ENCODE data around the gene C14orf39. TPM values are rescaled to one million over a fixed set of nuclear protein-coding genes. Genes with fewer than 3 reads are reported as not detected.
A peak's percentile ranks its signal among the peaks of the same experiment; 100 is the strongest.

Gene C14orf39
- not detected for total RNA-seq
- long read RNA-seq: 0 reads

- no peak for DNase-seq (ENCODE audit: missing footprints)
- ATAC-seq: no peak
- intact Hi-C loops (cut with DNase I): no loop called here
Observed at GRCh38 chr14:60485598-60486251, at the start of gene C14orf39. C14orf39 (minus strand) TSS chr14:60486063; CDS start chr14:60485078, 985 bp downstream.

- ATAC-seq (no peak), DNase-seq (ENCODE audit: missing footprints) (no peak)
- intact Hi-C loops (cut with DNase I): no loop called here
Observed at GRCh38 chr14:60532442-60532841, 46.6 kb upstream of the C14orf39 start.

GRCh38 chr14:60515511-60516289 lies 29.8 kb upstream of the C14orf39 start:
- intact Hi-C loops (cut with DNase I): no loop called here
- ATAC-seq: no peak
- no peak for DNase-seq (ENCODE audit: missing footprints)

- intact Hi-C loops (cut with DNase I): no loop called here
- ATAC-seq (no peak), DNase-seq (ENCODE audit: missing footprints) (peak; percentile 74)
Observed at GRCh38 chr14:60514741-60515491, 29.1 kb upstream of the C14orf39 start.

GRCh38 chr14:60514378-60514740 lies 28.5 kb upstream of the C14orf39 start:
- ATAC-seq (no peak), DNase-seq (ENCODE audit: missing footprints) (no peak)
- intact Hi-C loops (cut with DNase I): no loop called here

GRCh38 chr14:60512973-60513571 lies 27.2 kb upstream of the C14orf39 start:
- intact Hi-C loops (cut with DNase I): no loop called here
- no peak for ATAC-seq

GRCh38 chr14:60512126-60512525 lies 26.3 kb upstream of the C14orf39 start:
- ATAC-seq: no peak
- DNase-seq (ENCODE audit: missing footprints): no peak
- intact Hi-C loops (cut with DNase I): no loop called here

More at GRCh38 chr14:60512973-60513571, 27.2 kb upstream of the C14orf39 start:
- DNase-seq (ENCODE audit: missing footprints): no peak

- DNase-seq (ENCODE audit: missing footprints) (no peak), ATAC-seq (no peak)
- intact Hi-C loops (cut with DNase I): no loop called here
Observed at GRCh38 chr14:60510951-60511599, 25.2 kb upstream of the C14orf39 start.

- ATAC-seq (no peak), DNase-seq (ENCODE audit: missing footprints) (no peak)
Observed at GRCh38 chr14:60510254-60510950, 24.5 kb upstream of the C14orf39 start.

GRCh38 chr14:60509438-60510253 lies 23.8 kb upstream of the C14orf39 start:
- DNase-seq (ENCODE audit: missing footprints) (no peak), ATAC-seq (no peak)
- intact Hi-C loops (cut with DNase I): no loop called here

More at GRCh38 chr14:60510254-60510950, 24.5 kb upstream of the C14orf39 start:
- intact Hi-C loops (cut with DNase I): no loop called here

GRCh38 chr14:60508707-60509437 lies 23.0 kb upstream of the C14orf39 start, which contains the start of gene SIX6:
SIX6 (plus strand) TSS chr14:60509146; CDS start chr14:60509399, 253 bp downstream.
- intact Hi-C loops (cut with DNase I): no loop called here
- DNase-seq (ENCODE audit: missing footprints): no peak
- ATAC-seq: no peak

- DNase-seq (ENCODE audit: missing footprints): no peak
- intact Hi-C loops (cut with DNase I): no loop called here
- ATAC-seq: no peak
Observed at GRCh38 chr14:60508363-60508706, 22.5 kb upstream of the C14orf39 start.

GRCh38 chr14:60506985-60507829 lies 21.3 kb upstream of the C14orf39 start:
- DNase-seq (ENCODE audit: missing footprints): no peak
- intact Hi-C loops (cut with DNase I): no loop called here
- ATAC-seq: no peak

GRCh38 chr14:60506462-60506984 lies 20.7 kb upstream of the C14orf39 start:
- DNase-seq (ENCODE audit: missing footprints) (no peak), ATAC-seq (no peak)
- intact Hi-C loops (cut with DNase I): no loop called here

GRCh38 chr14:60506010-60506409 lies 20.1 kb upstream of the C14orf39 start:
- intact Hi-C loops (cut with DNase I): no loop called here
- DNase-seq (ENCODE audit: missing footprints) (no peak), ATAC-seq (no peak)

GRCh38 chr14:60505448-60505847 lies 19.6 kb upstream of the C14orf39 start:
- no peak for ATAC-seq
- no peak for DNase-seq (ENCODE audit: missing footprints)
- intact Hi-C loops (cut with DNase I): no loop called here

Measured in Right ventricle myocardium inferior (tissue), 1 donor.